ENCODE data around the gene TAAR1.
"Not testable (repeated sequence)": the region's sequence is repeated elsewhere in the genome, so short reads cannot be mapped to it uniquely, and the experiment has no call there.

Gene TAAR1

DNA sequence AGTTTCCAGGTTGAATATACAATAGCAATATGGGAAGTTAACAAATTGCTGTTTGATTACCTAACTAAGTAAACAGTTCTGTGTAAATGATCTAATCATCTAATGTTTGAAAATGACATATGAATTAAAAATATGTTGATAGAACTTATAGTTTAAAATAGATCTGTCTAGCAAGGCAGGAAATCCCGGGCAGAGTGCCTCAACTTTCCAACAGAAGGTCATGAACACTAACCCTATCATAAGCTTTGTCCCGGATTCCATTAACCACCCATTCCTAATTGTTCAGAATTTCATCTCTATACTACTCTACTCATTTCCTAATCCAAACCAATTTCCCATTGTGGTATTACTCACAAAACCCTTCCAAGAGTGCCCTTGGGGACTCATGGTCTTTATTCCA lies 10.2 kb downstream of the TAAR1 start:
- POLR2A ChIA-PET: no interaction called here
- TF ChIP-seq, protein P1, sequence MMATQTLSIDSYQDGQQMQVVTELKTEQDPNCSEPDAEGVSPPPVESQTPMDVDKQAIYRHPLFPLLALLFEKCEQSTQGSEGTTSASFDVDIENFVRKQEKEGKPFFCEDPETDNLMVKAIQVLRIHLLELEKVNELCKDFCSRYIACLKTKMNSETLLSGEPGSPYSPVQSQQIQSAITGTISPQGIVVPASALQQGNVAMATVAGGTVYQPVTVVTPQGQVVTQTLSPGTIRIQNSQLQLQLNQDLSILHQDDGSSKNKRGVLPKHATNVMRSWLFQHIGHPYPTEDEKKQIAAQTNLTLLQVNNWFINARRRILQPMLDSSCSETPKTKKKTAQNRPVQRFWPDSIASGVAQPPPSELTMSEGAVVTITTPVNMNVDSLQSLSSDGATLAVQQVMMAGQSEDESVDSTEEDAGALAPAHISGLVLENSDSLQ (IDR thresholded peaks at IDR 0.05): no peak
- no peak for TF ChIP-seq CTBP1 (IDR thresholded peaks at IDR 0.05; ENCODE audit: borderline replicate concordance)
- TF ChIP-seq BHLHE40 (IDR thresholded peaks at IDR 0.05; ENCODE audit: borderline replicate concordance): no peak
- TF ChIP-seq FOXM1 (IDR thresholded peaks at IDR 0.05; ENCODE audit: borderline replicate concordance): no peak
- no peak for TF ChIP-seq NFRKB (IDR thresholded peaks at IDR 0.05)
- no peak for TF ChIP-seq FOXA1 (IDR thresholded peaks at IDR 0.05)
- TF ChIP-seq ZNF384 (IDR thresholded peaks at IDR 0.05): no peak
- no peak for TF ChIP-seq HDGF (IDR thresholded peaks at IDR 0.05; ENCODE audit: borderline replicate concordance)
- TF ChIP-seq ELF4 (IDR thresholded peaks at IDR 0.05): no peak
- no peak for TF ChIP-seq L3MBTL2 (conservative IDR thresholded peaks at IDR 0.05)
- no peak for TF ChIP-seq ARNT (IDR thresholded peaks at IDR 0.05)
- no peak for TF ChIP-seq LEF1 (IDR thresholded peaks at IDR 0.05; ENCODE audit: borderline replicate concordance)
- TF ChIP-seq FOXK2 (IDR thresholded peaks at IDR 0.05): no peak
- no peak for TF ChIP-seq SP1 (IDR thresholded peaks at IDR 0.05)
- no peak for TF ChIP-seq SUZ12 (IDR thresholded peaks at IDR 0.05)
- TF ChIP-seq TARDBP (IDR thresholded peaks at IDR 0.05): no peak

DNA sequence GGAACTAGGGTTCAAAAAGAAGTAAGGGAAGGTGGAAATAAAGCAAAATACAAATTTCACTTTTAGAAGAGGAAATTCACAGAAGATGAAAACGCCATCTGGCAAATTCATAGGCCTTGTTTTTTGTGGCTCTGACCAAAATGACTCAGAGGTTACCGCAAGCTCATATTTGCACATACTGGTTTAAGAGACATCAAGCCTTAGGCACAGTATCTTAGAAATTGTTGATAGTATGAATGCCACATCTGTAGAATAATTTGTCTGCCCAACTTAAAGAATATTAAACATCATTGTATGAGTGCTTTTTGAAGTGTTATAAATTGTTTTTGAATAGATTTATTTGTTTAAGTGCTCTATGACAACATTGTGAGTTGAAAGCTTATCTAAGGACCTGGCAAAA lies 10.6 kb downstream of the TAAR1 start:
- POLR2A ChIA-PET: no interaction called here
- DNase-seq (ENCODE audit: extremely low spot score): no peak
- no peak for TF ChIP-seq L3MBTL2 (conservative IDR thresholded peaks at IDR 0.05)
- TF ChIP-seq CTBP1 (IDR thresholded peaks at IDR 0.05; ENCODE audit: borderline replicate concordance): no peak
- TF ChIP-seq FOXM1 (IDR thresholded peaks at IDR 0.05; ENCODE audit: borderline replicate concordance): no peak
- no peak for TF ChIP-seq ELF4 (IDR thresholded peaks at IDR 0.05)
- TF ChIP-seq TARDBP (IDR thresholded peaks at IDR 0.05): no peak
- no peak for TF ChIP-seq ARNT (IDR thresholded peaks at IDR 0.05)
- TF ChIP-seq LEF1 (IDR thresholded peaks at IDR 0.05; ENCODE audit: borderline replicate concordance): no peak
- no peak for TF ChIP-seq SUZ12 (IDR thresholded peaks at IDR 0.05)
- no peak for TF ChIP-seq FOXK2 (IDR thresholded peaks at IDR 0.05)
- no peak for TF ChIP-seq NFRKB (IDR thresholded peaks at IDR 0.05)
- no peak for TF ChIP-seq SP1 (IDR thresholded peaks at IDR 0.05)
- TF ChIP-seq FOXA1 (IDR thresholded peaks at IDR 0.05): no peak
- TF ChIP-seq BHLHE40 (IDR thresholded peaks at IDR 0.05; ENCODE audit: borderline replicate concordance): no peak
- TF ChIP-seq HDGF (IDR thresholded peaks at IDR 0.05; ENCODE audit: borderline replicate concordance): no peak
- TF ChIP-seq, protein P1 (IDR thresholded peaks at IDR 0.05): no peak
- TF ChIP-seq ZNF384 (IDR thresholded peaks at IDR 0.05): no peak
- CTCF ChIA-PET: interaction anchor here (0.6 kb wide), 1 partner anchor 279 kb away, joined by 4 read pairs; no protein-coding TSS in a partner anchor

More for the DNA sequence above, 10.2 kb downstream of the TAAR1 start:
- no peak for DNase-seq (ENCODE audit: extremely low spot score)
- CTCF ChIA-PET: interaction anchor here (0.6 kb wide), 1 partner anchor 278 kb away, joined by 4 read pairs; no protein-coding TSS in a partner anchor

DNA sequence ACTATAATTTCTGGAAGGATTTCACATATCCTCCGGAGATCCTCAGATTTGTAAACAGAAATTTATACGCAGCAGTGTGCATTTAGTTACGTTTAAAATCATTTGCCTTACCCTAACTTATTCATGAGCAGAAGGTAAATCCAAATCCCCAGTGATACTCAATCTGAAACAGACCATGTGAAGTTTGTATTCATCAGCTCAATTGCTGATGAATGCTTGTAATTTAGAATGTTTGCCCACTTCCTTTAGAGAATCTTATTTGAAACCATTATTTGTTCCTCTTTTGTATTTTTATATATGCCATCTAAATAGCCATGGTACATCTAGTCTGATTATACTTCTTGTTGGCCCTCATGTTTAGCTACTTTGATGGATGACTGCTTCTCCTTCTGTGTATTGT lies 15.4 kb downstream of the TAAR1 start:
- DNase-seq (ENCODE audit: extremely low spot score): no peak
- ChIA-PET POLR2A (no interaction called here), CTCF (no interaction called here)
- TF ChIP-seq NFRKB (IDR thresholded peaks at IDR 0.05): no peak

DNA sequence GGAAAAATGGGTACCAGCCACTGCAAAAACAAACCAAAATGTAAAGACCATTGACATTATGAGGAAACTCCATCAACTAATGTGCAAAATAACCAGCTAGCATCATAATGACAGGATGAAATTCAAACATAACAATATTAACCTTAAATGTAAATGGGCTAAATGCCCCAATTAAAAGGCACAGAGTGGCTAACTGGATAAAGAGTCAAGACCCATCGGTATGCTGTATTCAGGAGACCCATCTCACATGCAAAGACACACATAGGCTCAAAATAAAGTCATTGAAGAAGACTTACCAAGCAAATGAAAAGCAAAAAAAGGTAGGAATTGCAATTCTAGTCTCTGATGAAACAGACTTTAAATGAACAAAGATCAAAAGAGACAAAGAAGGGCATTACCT lies 21.8 kb downstream of the TAAR1 start:
- POLR2A ChIA-PET; CTCF ChIA-PET; DNase-seq (ENCODE audit: extremely low spot score): not testable (repeated sequence)

DNA sequence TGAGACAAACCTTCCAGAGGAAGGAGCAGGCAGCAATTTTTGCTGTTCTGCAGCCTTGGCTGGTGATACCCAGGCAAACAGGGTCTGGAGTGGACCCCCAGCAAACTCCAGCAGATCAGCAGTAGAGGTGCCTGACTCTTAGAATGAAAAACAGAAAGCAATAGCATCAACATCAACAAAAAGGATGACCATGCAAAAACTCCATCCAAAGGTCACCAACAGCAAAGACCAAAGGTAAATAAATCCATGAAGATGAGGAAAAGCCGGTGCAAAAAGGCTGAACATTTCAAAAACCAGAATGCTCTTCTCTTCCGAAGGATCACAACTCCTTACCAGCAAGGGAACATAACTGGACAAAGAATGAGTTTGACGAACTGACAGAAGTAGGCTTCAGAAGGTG lies 23.1 kb downstream of the TAAR1 start:
- POLR2A ChIA-PET; DNase-seq (ENCODE audit: extremely low spot score); CTCF ChIA-PET: not testable (repeated sequence)

DNA sequence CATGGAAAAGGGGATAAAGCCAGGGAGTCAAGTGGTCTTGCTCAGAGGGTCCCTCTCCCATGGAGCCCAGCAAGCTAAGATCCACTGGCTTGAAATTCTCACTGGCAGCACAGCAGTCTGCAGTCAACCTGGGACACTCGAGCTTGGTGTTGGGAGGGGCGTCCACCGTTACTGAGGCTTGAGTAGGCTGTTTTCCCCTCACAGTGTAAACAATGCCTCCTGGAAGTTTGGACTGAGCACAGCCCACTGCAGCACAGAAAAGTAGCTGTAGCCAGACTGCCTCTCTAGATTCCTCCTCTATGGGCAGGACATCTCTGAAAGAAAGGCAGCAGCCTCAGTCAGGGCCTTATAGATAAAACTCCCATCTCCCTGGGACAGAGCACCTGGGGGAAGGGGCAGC lies 23.7 kb downstream of the TAAR1 start:
- CTCF ChIA-PET: interaction anchor here (0.9 kb wide), 1 partner anchor 36 kb away, joined by 3 read pairs; no protein-coding TSS in a partner anchor
- DNase-seq (ENCODE audit: extremely low spot score); POLR2A ChIA-PET: not testable (repeated sequence)

DNA sequence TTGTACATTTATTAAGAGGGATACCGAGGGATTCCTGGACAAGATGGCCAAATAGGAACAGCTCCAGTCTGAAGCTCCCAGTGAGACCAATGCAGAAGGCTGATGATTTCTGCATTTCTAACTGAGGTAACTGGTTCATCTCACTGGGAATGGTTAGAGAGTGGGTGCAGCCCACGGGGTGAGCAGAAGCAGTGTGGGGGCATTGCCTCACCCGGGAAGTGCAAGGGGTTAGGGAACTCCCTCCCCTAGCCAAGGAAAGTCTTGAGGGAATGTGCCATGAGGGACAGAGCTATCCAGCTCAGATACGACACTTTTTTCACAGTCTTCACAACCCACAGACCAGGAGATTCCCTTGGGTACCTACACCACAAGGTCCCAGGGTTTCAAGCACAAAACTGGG lies 24.2 kb downstream of the TAAR1 start:
- ChIA-PET POLR2A (no interaction called here), CTCF (interaction anchor here (0.9 kb wide), 1 partner anchor 36 kb away, joined by 3 read pairs; no protein-coding TSS in a partner anchor)
- TF ChIP-seq ZNF384 (IDR thresholded peaks at IDR 0.05): no peak
- no peak for TF ChIP-seq NFRKB (IDR thresholded peaks at IDR 0.05)
- TF ChIP-seq L3MBTL2 (conservative IDR thresholded peaks at IDR 0.05): no peak
- TF ChIP-seq ARNT (IDR thresholded peaks at IDR 0.05): no peak
- no peak for TF ChIP-seq BHLHE40 (IDR thresholded peaks at IDR 0.05; ENCODE audit: borderline replicate concordance)
- TF ChIP-seq HDGF (IDR thresholded peaks at IDR 0.05; ENCODE audit: borderline replicate concordance): no peak
- TF ChIP-seq CTBP1 (IDR thresholded peaks at IDR 0.05; ENCODE audit: borderline replicate concordance): no peak
- TF ChIP-seq, protein P1 (IDR thresholded peaks at IDR 0.05): no peak
- no peak for TF ChIP-seq SUZ12 (IDR thresholded peaks at IDR 0.05)
- TF ChIP-seq ELF4 (IDR thresholded peaks at IDR 0.05): no peak
- TF ChIP-seq TARDBP (IDR thresholded peaks at IDR 0.05): no peak
- no peak for TF ChIP-seq FOXK2 (IDR thresholded peaks at IDR 0.05)
- TF ChIP-seq FOXA1 (IDR thresholded peaks at IDR 0.05): no peak
- no peak for TF ChIP-seq FOXM1 (IDR thresholded peaks at IDR 0.05; ENCODE audit: borderline replicate concordance)
- TF ChIP-seq LEF1 (IDR thresholded peaks at IDR 0.05; ENCODE audit: borderline replicate concordance): no peak
- no peak for TF ChIP-seq SP1 (IDR thresholded peaks at IDR 0.05)
- DNase-seq (ENCODE audit: extremely low spot score): no peak
